NCI-H146 (cell line): ENCODE data around the gene SYT15.

Experiments
- DNase-seq: peaks from one replicate; lab custom pipeline; 2025; lab: John Stamatoyannopoulos, UW

SYT15 gene

GRCh38 chr10:46544989-46545791 is 33.7 kb upstream of the SYT15 start:
- no peak for DNase-seq

GRCh38 chr10:46545861-46546590 is 32.9 kb upstream of the SYT15 start:
- DNase-seq: no peak

GRCh38 chr10:46546591-46547540 is 32.1 kb upstream of the SYT15 start:
- no peak for DNase-seq

- no peak for DNase-seq
Observed at GRCh38 chr10:46547541-46548497, 31.1 kb upstream of the SYT15 start.

GRCh38 chr10:46548498-46549090 is 30.3 kb upstream of the SYT15 start:
- DNase-seq: no peak

GRCh38 chr10:46549171-46550075 is 29.5 kb upstream of the SYT15 start:
- DNase-seq: no peak

- no peak for DNase-seq
Observed at GRCh38 chr10:46550076-46550790, 28.7 kb upstream of the SYT15 start.

GRCh38 chr10:46550795-46551700 is 27.9 kb upstream of the SYT15 start:
- no peak for DNase-seq

- no peak for DNase-seq
Observed at GRCh38 chr10:46551701-46552525, 27.0 kb upstream of the SYT15 start.

GRCh38 chr10:46552526-46553237 is 26.2 kb upstream of the SYT15 start:
- no peak for DNase-seq

- no peak for DNase-seq
Observed at GRCh38 chr10:46553238-46554049, 25.5 kb upstream of the SYT15 start.

- no peak for DNase-seq
Observed at GRCh38 chr10:46554166-46554781, 24.7 kb upstream of the SYT15 start.

- no peak for DNase-seq
Observed at GRCh38 chr10:46555366-46555712, 23.6 kb upstream of the SYT15 start.

GRCh38 chr10:46555713-46556514 is 23.0 kb upstream of the SYT15 start:
- DNase-seq: no peak
